Erythroblast (primary cell): Measurements from ENCODE around the gene CDC25C.

ENCODE experiments used
- GATA1 ChIP-seq: IDR thresholded peaks from 2 replicates; pipeline ENCODE4 v1.6.1; 2011; ENCODE audit warnings: low read depth, mild to moderate bottlenecking, control low read depth, low read length, moderate library complexity
- POLR2A ChIP-seq: IDR thresholded peaks from 2 replicates; pipeline ENCODE4 v1.6.1; 2011; ENCODE audit warnings: mild to moderate bottlenecking, low read length

- TF ChIP-seq POLR2A (no peak), GATA1 (no peak)
Observed at GRCh38 chr5:138272681-138273080, 58.9 kb downstream of the CDC25C start.
